Esophagus squamous epithelium (tissue), 5 donors: Measurements from ENCODE around the gene CD320. TPM values are rescaled to one million over a fixed set of nuclear protein-coding genes. Genes with fewer than 3 reads are reported as not detected.
"Not testable (repeated sequence)": the region's sequence is repeated elsewhere in the genome, so short reads cannot be mapped to it uniquely, and the experiment has no call there.

Experiments
- DNase-seq: peaks from one replicate; lab custom pipeline; 2025; lab: John Stamatoyannopoulos, UW
- H3K27ac ChIP-seq, 4 donors: fragments of 200-600 bp; sonication (generic); one replicate each; pipeline ENCODE4 v1.5.1; 2016 to 2019; ENCODE audit warnings: mild to moderate bottlenecking in 1 of 4
- H3K27me3 ChIP-seq, 4 donors: fragments of 200-600 bp; sonication (generic); 1 replicate in 3 of 4; 2 replicates in 1 of 4; pipeline versions ENCODE4 v1.5.1 to v1.6.0; 2017 to 2021; ENCODE audit warnings: antibody characterized with exemption in 1 of 4
- H3K36me3 ChIP-seq, 3 donors: fragments of 200-600 bp; sonication (generic); one replicate each; pipeline ENCODE4 v1.5.1; 2016 to 2019
- H3K4me1 ChIP-seq, 3 donors: fragments of 200-600 bp; sonication (generic); one replicate each; pipeline ENCODE4 v1.5.1; 2017 to 2019
- H3K4me3 ChIP-seq, 4 donors: fragments of 200-600 bp; sonication (generic); 1 replicate in 3 of 4; 2 replicates in 1 of 4; pipeline ENCODE4 v1.5.1; 2016 to 2019; ENCODE audit warnings: mild to moderate bottlenecking in 2 of 4, moderate library complexity in 1 of 4
- H3K9me3 ChIP-seq, 3 donors: fragments of 200-600 bp; sonication (generic); one replicate each; pipeline ENCODE4 v1.5.1; 2016 to 2019
- CTCF ChIP-seq, 6 experiments: fragments of 450-650 bp in 4 of 6; fragments of 200-600 bp in 2 of 6; sonication (generic) in 2 of 6; IDR thresholded peaks; one replicate each; pipeline ENCODE4 v1.5.1; 2016 to 2019; ENCODE audit warnings: antibody characterized with exemption in 6 of 6, mild to moderate bottlenecking in 4 of 6, moderate library complexity in 4 of 6
- POLR2A ChIP-seq, 4 donors: fragments of 450-650 bp; IDR thresholded peaks; one replicate each; pipeline ENCODE4 v1.6.1; 2017; ENCODE audit warnings: antibody characterized with exemption in 4 of 4, mild to moderate bottlenecking in 4 of 4, moderate library complexity in 3 of 4
- WGBS, 2 donors: methylation state at CpG; one replicate each; pipeline ENCODE4 v1.1.5; 2018; 5-methylcytosine and 5-hydroxymethylcytosine counted together
- intact Hi-C: fragments of 100-400 bp; cut with DNase I; formaldehyde crosslinking; loops from one replicate; pipeline ENCODE4 v1.15.0; 2022
- total RNA-seq, 4 donors: library from RNA; depleted of rRNA; stranded (reverse); fragments of >200 nt; gene quantifications; one replicate each; pipeline ENCODE4 v1.1.0, GENCODE V29; 2016
- donor health status: DM: yes; HTN: yes; CAD: no.

The CD320 gene
- 10 to 100 TPM in 3 of 4 donors, 1 to 10 TPM in 1; 8.7 to 27.0 (median 22.3) TPM for total RNA-seq

GRCh38 chr19:8307965-8308866 lies at the start of gene CD320:
Gene CD320 (minus strand): TSS chr19:8308358. CDS start chr19:8308290, 68 bp downstream.
- Histone ChIP-seq H3K36me3 (peaks cover 0 to 48% (median 5%) of the 10 kb centered on the region in 3 donors), H3K4me1 (peaks cover 22 to 54% (median 26%) of the 10 kb centered on the region in 3 donors), H3K27ac (peak within 1 kb of the TSS; percentile 46 to 83 (median 79)), H3K27me3 (no peaks in the 10 kb centered on the region), H3K4me3 (peak within 1 kb of the TSS; percentile 48 to 80 (median 54)), H3K9me3 (no peaks in the 10 kb centered on the region)
- TF ChIP-seq POLR2A (IDR thresholded peaks at IDR 0.05) (peak in 2 of 4 donors; percentile 29 to 33), CTCF (IDR thresholded peaks at IDR 0.05) (no peak)
- DNase-seq = no peak
- 0% methylated on average over 10 of the region's 63 CpGs for WGBS, 2 donors
- intact Hi-C loops = no loop called here

- H3K27ac ChIP-seq = no peak overlapping the region
- peaks cover 12 to 51% (median 22%) of the 10 kb centered on the region in 3 donors for H3K4me1 ChIP-seq
- WGBS, 2 donors = 65 to 74% methylated on average over 4 of the region's 4 CpGs
- intact Hi-C loops = loop anchor here (10.0 kb wide), 1 partner anchor 228 kb away; no protein-coding TSS in a partner anchor
- H3K36me3 ChIP-seq = no peaks in the 10 kb centered on the region
- no peak overlapping the region for H3K4me3 ChIP-seq
- no peaks in the 10 kb centered on the region for H3K9me3 ChIP-seq
- H3K27me3 ChIP-seq = peaks cover 0 to 18% (median 0%) of the 10 kb centered on the region in 4 donors
- DNase-seq = no peak
- TF ChIP-seq CTCF (IDR thresholded peaks at IDR 0.05) (no peak), POLR2A (IDR thresholded peaks at IDR 0.05) (no peak)
Observed at GRCh38 chr19:8357007-8357521, 48.9 kb upstream of the CD320 start.

- Histone ChIP-seq H3K27ac (peak overlapping the region in 3 of 4 donors; percentile 6 to 15 (median 13)), H3K4me3 (no peak overlapping the region), H3K36me3 (no peaks in the 10 kb centered on the region), H3K4me1 (peaks cover 7 to 42% (median 13%) of the 10 kb centered on the region in 3 donors), H3K27me3 (peaks cover 0 to 29% (median 0%) of the 10 kb centered on the region in 4 donors), H3K9me3 (no peaks in the 10 kb centered on the region)
- no peak for DNase-seq
- intact Hi-C loops = loop anchor here (10.0 kb wide), 1 partner anchor 229 kb away; no protein-coding TSS in a partner anchor
- 50 to 60% methylated on average over 6 of the region's 6 CpGs for WGBS, 2 donors
- TF ChIP-seq CTCF (IDR thresholded peaks at IDR 0.05) (no peak), POLR2A (IDR thresholded peaks at IDR 0.05) (no peak)
Observed at GRCh38 chr19:8355631-8356402, 47.7 kb upstream of the CD320 start.

GRCh38 chr19:8352845-8353244 lies 44.7 kb upstream of the CD320 start:
- WGBS, 2 donors = 22 to 26% methylated on average over 4 to 5 of the region's 5 CpGs
- not testable (repeated sequence) for H3K36me3 ChIP-seq, H3K9me3 ChIP-seq, DNase-seq, H3K27ac ChIP-seq
- Histone ChIP-seq H3K27me3 (peaks cover 0 to 29% (median 0%) of the 10 kb centered on the region in 4 donors), H3K4me3 (peak overlapping the region in 1 of 4 donors; percentile 8), H3K4me1 (peaks cover 7 to 48% (median 13%) of the 10 kb centered on the region in 3 donors)
- intact Hi-C loops = loop anchor here (5.0 to 10.0 kb wide), 2 partner anchors 44 to 232 kb away; no protein-coding TSS in a partner anchor
